Measurements from ENCODE around the gene PSAT1. TPM values are rescaled to one million over a fixed set of nuclear protein-coding genes. Genes with fewer than 3 reads are reported as not detected.

PSAT1 gene
- total and polyA plus RNA-seq, 2 of the 4 experiments (the other 2 are of a cell fraction): 77.2 to 88.4 TPM

DNA sequence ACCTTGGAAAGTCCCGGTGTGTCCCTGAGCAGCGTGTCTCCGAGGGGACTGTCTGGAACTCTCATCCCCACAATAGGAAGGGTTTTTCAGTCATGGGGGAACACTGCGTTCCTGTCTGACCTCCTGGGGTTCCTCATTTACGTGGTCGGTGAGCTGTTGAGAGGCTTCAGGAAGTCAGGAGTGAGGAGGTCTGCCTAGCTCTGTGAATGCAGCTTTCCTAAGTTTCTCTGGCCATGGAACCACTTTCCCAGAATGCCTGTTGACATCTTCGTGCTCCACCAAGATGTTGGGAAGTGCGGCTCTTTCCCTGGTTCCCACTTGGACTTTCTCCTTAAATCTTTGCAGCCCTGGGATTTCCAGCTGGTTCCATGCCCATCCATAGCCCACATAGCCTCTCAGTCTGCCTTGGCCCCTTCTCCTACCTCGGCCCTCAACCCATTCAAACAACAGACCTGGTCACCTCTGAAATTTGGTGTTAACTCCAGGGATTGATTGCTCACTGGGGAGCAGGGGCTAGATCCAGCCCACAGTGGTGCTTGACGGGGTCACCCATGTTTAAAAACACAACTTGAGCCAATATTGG is 27.2 kb downstream of the PSAT1 start:
- Histone ChIP-seq H3K9ac (ENCODE audit: low read depth, low read length) (no peak overlapping the region), H3K23ac (ENCODE audit: low read depth, low read length) (no peak overlapping the region), H3K4me3 (ENCODE audit: insufficient read depth, low read depth, low read length) (no peak overlapping the region), H3K9me1 (ENCODE audit: insufficient read depth, low read length) (peaks cover 13% of the 10 kb centered on the region), H3K27ac (ENCODE audit: insufficient read depth, low read length) (no peak overlapping the region), H3K4ac (ENCODE audit: low read depth, low read length) (no peak overlapping the region), H2BK20ac (ENCODE audit: low read depth, low read length) (no peak overlapping the region), H3K56ac (ENCODE audit: extremely low read depth, insufficient read depth, low read length) (no peak overlapping the region), H3K79me1 (ENCODE audit: low read depth in 1 of 2, low read length in 2 of 2) (peaks cover 8 to 22% of the 10 kb centered on the region in 2 experiments; a peak in 3 of 4 replicates), H2BK5ac (ENCODE audit: low read depth, low read length, poor library complexity, severe bottlenecking) (no peak overlapping the region), H4K91ac (ENCODE audit: insufficient read depth, low read depth, low read length) (no peak overlapping the region), H4K5ac (ENCODE audit: low read depth, low read length) (no peak overlapping the region), H3K36me3 (ENCODE audit: control insufficient read depth, insufficient read depth, low read length) (peaks cover 35% of the 10 kb centered on the region), H3K4me1 (ENCODE audit: control insufficient read depth, insufficient read depth, low read length) (peaks cover 1% of the 10 kb centered on the region; the same call in 1 of the 2 replicates), H4K20me1 (ENCODE audit: insufficient read depth, low read length) (peaks cover 25% of the 10 kb centered on the region; the same call in 1 of the 2 replicates), H2BK120ac (ENCODE audit: low read depth, low read length) (no peak overlapping the region), H3K4me2 (ENCODE audit: low read depth, low read length) (no peak overlapping the region), H2AK5ac (ENCODE audit: low read depth, low read length) (no peak overlapping the region), H2AFZ (replicated peaks; ENCODE audit: low read length, poor library complexity) (no peak overlapping the region), H3K18ac (ENCODE audit: low read depth, low read length) (no peak overlapping the region), H2AK9ac (replicated peaks; ENCODE audit: low read depth, low read length, poor library complexity) (no peak overlapping the region), H3K27me3 (ENCODE audit: control insufficient read depth, insufficient read depth, low read length) (no peaks in the 10 kb centered on the region), H3K9me3 (ENCODE audit: control insufficient read depth, insufficient read depth, low read length) (no peaks in the 10 kb centered on the region), H4K8ac (ENCODE audit: low read depth in 2 of 2, low read length in 2 of 2) (no peak overlapping the region), H3K14ac (replicated peaks; ENCODE audit: low read depth, low read length) (no peak overlapping the region), H2BK15ac (ENCODE audit: low read depth, low read length) (no peak overlapping the region)
- BruUV-seq (replicated peaks): no TSS peak
- intact Hi-C loops (cut with micrococcal nuclease) (no loop called here), dilution Hi-C loops (cut with HindIII; ENCODE audit: low sequenced_read_pairs, unreplicated experiment) (no loop called here), in situ Hi-C loops (cut with MboI; ENCODE audit: low sequenced_read_pairs) (no loop called here)
- ATAC-seq (ENCODE audit: low read depth) (no peak), DNase-seq (no peak)
- WGBS, 2 experiments (ENCODE audit: extremely low coverage in 2 of 2, insufficient read length in 1 of 2): 100% methylated on average over 2 of the region's 10 CpGs; no CpG with 5 or more reads in 1 of the 2 experiments
- ChIA-PET CTCF (no interaction called here), POLR2A (ENCODE audit: unreplicated experiment) (no interaction called here)
- TF ChIP-seq POLR2A (IDR thresholded peaks at IDR 0.05; ENCODE audit: low read depth, low read length) (no peak), SMC3 (IDR thresholded peaks at IDR 0.05; ENCODE audit: low read depth, low read length) (no peak), MAZ (IDR thresholded peaks at IDR 0.05; ENCODE audit: borderline replicate concordance, low read depth, low read length) (no peak), BHLHE40 (IDR thresholded peaks at IDR 0.05; ENCODE audit: low read depth, low read length) (no peak), CEBPB (IDR thresholded peaks at IDR 0.05; ENCODE audit: low read depth, low read length) (no peak), CHD1 (IDR thresholded peaks at IDR 0.05; ENCODE audit: low read depth, low read length) (no peak), MAFK (IDR thresholded peaks at IDR 0.05; ENCODE audit: low read depth, low read length) (no peak), FOS (IDR thresholded peaks at IDR 0.05; ENCODE audit: low read depth, low read length) (no peak), MXI1 (IDR thresholded peaks at IDR 0.05; ENCODE audit: borderline replicate concordance, low read depth, low read length) (no peak), NFE2L2 (IDR thresholded peaks at IDR 0.05; ENCODE audit: low read depth, low read length) (no peak), RFX5 (IDR thresholded peaks at IDR 0.05; ENCODE audit: low read depth, low read length) (no peak), RCOR1 (IDR thresholded peaks at IDR 0.05; ENCODE audit: insufficient replicate concordance, low read length) (no peak), CTCF (conservative IDR thresholded peaks at IDR 0.05; ENCODE audit: low read depth, low read length) (no peak), RAD21 (IDR thresholded peaks at IDR 0.05; ENCODE audit: low read length) (no peak)
- TF ChIP-seq, protein P1, sequence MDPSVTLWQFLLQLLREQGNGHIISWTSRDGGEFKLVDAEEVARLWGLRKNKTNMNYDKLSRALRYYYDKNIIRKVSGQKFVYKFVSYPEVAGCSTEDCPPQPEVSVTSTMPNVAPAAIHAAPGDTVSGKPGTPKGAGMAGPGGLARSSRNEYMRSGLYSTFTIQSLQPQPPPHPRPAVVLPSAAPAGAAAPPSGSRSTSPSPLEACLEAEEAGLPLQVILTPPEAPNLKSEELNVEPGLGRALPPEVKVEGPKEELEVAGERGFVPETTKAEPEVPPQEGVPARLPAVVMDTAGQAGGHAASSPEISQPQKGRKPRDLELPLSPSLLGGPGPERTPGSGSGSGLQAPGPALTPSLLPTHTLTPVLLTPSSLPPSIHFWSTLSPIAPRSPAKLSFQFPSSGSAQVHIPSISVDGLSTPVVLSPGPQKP (IDR thresholded peaks at IDR 0.05; ENCODE audit: borderline replicate concordance, low read depth, low read length): no peak
- TF ChIP-seq, protein P2, sequence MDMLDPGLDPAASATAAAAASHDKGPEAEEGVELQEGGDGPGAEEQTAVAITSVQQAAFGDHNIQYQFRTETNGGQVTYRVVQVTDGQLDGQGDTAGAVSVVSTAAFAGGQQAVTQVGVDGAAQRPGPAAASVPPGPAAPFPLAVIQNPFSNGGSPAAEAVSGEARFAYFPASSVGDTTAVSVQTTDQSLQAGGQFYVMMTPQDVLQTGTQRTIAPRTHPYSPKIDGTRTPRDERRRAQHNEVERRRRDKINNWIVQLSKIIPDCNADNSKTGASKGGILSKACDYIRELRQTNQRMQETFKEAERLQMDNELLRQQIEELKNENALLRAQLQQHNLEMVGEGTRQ (IDR thresholded peaks at IDR 0.05; ENCODE audit: low read depth, low read length): no peak

Measured in IMR-90 (cell line).